Progenitor cell of endocrine pancreas (in vitro differentiated cells): ENCODE measurements around the gene LDLRAD4. TPM values are rescaled to one million over a fixed set of nuclear protein-coding genes. Genes with fewer than 3 reads are reported as not detected.

Experiments
- DNase-seq: peaks from one replicate; pipeline ENCODE4 v3.0.0; 2021; ENCODE audit warnings: low spot score; ENCODE audit not compliant: unreplicated experiment
- H3K27ac Mint-ChIP-seq: 2 replicates; pipeline ENCODE4 v1.8.0; 2021; ENCODE audit warnings: mild to moderate bottlenecking, moderate library complexity, mixed read lengths
- H3K27me3 Mint-ChIP-seq: 2 replicates; pipeline ENCODE4 v1.8.0; 2021; ENCODE audit warnings: mixed read lengths
- H3K36me3 Mint-ChIP-seq: 2 replicates; pipeline ENCODE4 v1.8.0; 2022; ENCODE audit warnings: mixed read lengths; ENCODE audit not compliant: insufficient read depth
- H3K4me1 Mint-ChIP-seq: 2 replicates; pipeline ENCODE4 v1.8.0; 2021; ENCODE audit warnings: low read depth, mixed read lengths
- H3K4me3 Mint-ChIP-seq: 2 replicates; pipeline ENCODE4 v1.8.0; 2021; ENCODE audit warnings: low read depth, mild to moderate bottlenecking, moderate library complexity, mixed read lengths
- H3K9me3 Mint-ChIP-seq: 2 replicates; pipeline ENCODE4 v1.8.0; 2021; ENCODE audit warnings: low read depth, mixed read lengths
- total RNA-seq: library from RNA; stranded (reverse); gene quantifications from 2 replicates; pipeline ENCODE4 v1.2.1, GENCODE V29; 2021
- TF ChIP-seq, protein P1 (sequence below): fragments of 200-600 bp; sonication (generic); IDR thresholded peaks from one replicate; pipeline ENCODE4 v1.5.0; 2021; ENCODE audit warnings: antibody characterized with exemption, mild to moderate bottlenecking; ENCODE audit not compliant: unreplicated experiment

The LDLRAD4 gene
- total RNA-seq, 1 donor from 2014 or later = 3.8 TPM

DNA sequence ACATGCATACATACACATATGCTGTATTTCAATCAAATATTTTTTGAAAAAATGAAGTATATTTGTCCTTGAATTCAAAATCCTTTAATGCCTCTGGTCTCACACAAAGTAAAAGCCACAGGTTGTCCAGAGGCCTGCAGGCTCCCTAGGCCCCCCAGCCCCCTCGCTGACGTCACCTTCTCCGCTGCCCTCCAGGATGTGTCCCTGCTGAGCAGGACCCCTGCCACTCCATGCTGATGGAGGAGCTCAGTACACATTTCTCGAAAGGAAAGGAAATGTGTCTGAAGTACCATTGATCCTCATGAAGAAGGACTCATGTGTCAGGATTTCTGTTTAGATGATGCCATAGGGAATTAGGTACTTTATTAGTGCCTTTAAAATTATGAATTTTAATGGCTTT is 212.1 kb downstream of the LDLRAD4 start:
- no peak for DNase-seq
- Mint-ChIP-seq H3K36me3 (no peaks in the 10 kb centered on the region), H3K27ac (no peak overlapping the region), H3K4me1 (no peaks in the 10 kb centered on the region), H3K9me3 (no peaks in the 10 kb centered on the region), H3K27me3 (peaks cover 17% of the 10 kb centered on the region), H3K4me3 (no peak overlapping the region)
- TF ChIP-seq, protein P1, sequence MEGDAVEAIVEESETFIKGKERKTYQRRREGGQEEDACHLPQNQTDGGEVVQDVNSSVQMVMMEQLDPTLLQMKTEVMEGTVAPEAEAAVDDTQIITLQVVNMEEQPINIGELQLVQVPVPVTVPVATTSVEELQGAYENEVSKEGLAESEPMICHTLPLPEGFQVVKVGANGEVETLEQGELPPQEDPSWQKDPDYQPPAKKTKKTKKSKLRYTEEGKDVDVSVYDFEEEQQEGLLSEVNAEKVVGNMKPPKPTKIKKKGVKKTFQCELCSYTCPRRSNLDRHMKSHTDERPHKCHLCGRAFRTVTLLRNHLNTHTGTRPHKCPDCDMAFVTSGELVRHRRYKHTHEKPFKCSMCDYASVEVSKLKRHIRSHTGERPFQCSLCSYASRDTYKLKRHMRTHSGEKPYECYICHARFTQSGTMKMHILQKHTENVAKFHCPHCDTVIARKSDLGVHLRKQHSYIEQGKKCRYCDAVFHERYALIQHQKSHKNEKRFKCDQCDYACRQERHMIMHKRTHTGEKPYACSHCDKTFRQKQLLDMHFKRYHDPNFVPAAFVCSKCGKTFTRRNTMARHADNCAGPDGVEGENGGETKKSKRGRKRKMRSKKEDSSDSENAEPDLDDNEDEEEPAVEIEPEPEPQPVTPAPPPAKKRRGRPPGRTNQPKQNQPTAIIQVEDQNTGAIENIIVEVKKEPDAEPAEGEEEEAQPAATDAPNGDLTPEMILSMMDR = no peak

DNA sequence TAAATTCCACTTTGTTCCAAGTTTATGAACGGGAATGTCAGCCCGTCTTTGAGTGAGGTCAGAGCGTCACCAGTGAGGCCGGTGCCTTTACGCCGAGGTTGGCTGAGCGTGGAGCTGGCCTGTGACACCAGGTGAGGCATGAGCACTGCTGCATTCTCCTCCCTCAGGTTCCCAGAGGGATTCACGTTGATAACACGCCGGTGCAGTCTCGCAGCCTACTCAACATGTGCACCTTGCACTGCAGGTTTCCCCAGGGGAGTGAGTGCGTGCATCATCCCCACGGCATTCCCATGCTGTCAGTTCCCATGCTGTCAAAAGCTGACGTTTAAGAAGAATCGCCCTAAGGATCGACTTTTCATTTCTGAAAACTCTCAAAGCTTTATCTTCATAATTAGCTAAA is 213.3 kb downstream of the LDLRAD4 start:
- no peak for DNase-seq
- TF ChIP-seq, protein P1 = no peak
- H3K9me3 Mint-ChIP-seq = no peaks in the 10 kb centered on the region
- H3K27me3 Mint-ChIP-seq = peaks cover 20% of the 10 kb centered on the region
- H3K4me3 Mint-ChIP-seq = no peak overlapping the region
- no peak overlapping the region for H3K27ac Mint-ChIP-seq
- H3K36me3 Mint-ChIP-seq = no peaks in the 10 kb centered on the region
- H3K4me1 Mint-ChIP-seq = no peaks in the 10 kb centered on the region

DNA sequence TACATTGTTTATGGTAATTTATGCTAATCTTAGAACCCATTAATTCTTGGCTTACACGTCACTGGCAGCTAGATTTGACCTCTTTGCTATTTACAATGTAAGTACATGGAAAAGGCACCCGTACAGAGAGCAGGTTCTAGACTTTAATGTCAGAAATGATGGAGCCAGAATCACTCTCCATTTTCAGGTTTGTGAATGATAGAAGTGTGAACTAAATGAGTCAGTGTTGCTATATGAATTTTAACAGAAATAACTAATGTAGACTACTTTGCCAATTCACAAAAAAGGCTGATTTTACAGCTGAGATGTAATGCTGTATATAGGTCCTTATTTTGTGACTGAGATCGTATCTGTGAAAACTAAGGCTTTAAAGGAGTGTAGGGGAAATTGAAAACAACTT is 214.6 kb downstream of the LDLRAD4 start:
- DNase-seq = no peak
- peaks cover 16% of the 10 kb centered on the region for H3K27me3 Mint-ChIP-seq
- H3K36me3 Mint-ChIP-seq = no peaks in the 10 kb centered on the region
- H3K4me1 Mint-ChIP-seq = no peaks in the 10 kb centered on the region
- H3K27ac Mint-ChIP-seq = no peak overlapping the region
- TF ChIP-seq, protein P1 = no peak
- H3K9me3 Mint-ChIP-seq = no peaks in the 10 kb centered on the region
- no peak overlapping the region for H3K4me3 Mint-ChIP-seq

DNA sequence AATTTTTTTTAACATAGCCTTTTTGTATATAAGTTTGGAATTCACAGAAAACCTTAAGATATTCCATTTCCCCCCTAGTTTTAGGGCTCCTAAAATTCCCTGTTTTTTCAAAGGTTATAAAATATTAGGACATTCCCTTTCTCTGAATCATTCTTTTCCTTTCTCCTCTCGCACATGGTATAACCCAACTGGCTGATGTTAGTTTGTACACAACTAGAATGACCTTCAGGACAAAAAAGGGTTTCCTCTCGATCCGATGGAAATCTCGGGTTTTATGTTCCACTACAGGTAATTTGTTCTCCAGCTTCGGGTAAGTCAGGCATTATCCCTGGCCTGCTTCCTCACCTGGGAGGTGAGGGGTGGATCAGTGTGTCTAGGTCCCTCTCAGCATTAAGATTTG is 215.1 kb downstream of the LDLRAD4 start:
- Mint-ChIP-seq H3K27ac (no peak overlapping the region), H3K36me3 (no peaks in the 10 kb centered on the region), H3K4me3 (no peak overlapping the region), H3K27me3 (peaks cover 12% of the 10 kb centered on the region), H3K4me1 (no peaks in the 10 kb centered on the region), H3K9me3 (no peaks in the 10 kb centered on the region)
- TF ChIP-seq, protein P1 = no peak
- DNase-seq = no peak

DNA sequence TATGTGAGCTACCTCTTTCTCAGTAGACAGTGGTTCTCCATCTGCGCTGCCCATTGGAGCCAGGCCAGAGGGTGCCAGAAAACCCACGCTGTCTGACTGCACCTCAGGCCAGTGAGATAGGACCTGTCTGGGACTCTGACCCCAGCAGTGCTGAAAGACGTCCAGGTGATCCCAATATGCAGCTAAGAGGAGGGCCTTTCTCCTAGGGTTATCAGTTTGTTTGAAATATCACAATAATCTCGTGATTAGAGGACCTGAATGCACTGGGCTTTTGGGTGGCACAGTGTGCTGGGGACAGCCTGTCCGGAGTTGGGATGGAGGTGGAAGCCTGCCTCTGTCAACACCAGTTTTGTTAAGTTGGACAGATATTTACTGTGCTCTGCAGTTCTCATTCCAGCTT is 216.3 kb downstream of the LDLRAD4 start:
- no peak for DNase-seq
- no peaks in the 10 kb centered on the region for H3K9me3 Mint-ChIP-seq
- H3K27me3 Mint-ChIP-seq = peaks cover 5% of the 10 kb centered on the region
- H3K27ac Mint-ChIP-seq = no peak overlapping the region
- TF ChIP-seq, protein P1 = no peak
- H3K36me3 Mint-ChIP-seq = no peaks in the 10 kb centered on the region
- H3K4me3 Mint-ChIP-seq = no peak overlapping the region
- no peaks in the 10 kb centered on the region for H3K4me1 Mint-ChIP-seq
